Measurements from ENCODE around the gene SFTPB.

Gene SFTPB

DNA sequence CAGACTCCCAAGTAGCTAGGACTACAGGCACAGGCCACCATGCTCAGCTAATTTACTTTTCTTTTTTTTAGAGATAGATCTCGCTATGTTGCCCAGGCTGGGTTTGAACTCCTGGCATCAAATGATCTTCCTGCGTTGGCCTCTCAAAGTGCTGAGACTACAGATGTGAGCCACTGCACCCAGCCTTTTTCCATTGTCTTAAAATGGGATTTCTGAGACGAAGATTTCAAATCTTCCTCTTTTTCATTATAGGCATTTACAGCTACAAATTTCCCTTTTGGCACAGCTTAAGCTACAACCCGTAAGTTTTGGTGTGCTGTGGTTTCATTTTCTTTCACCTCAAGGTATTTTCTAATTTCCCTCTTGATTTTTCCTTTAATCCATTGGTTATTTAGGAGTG is 34.8 kb upstream of the SFTPB start:
- no peak for DNase-seq (ENCODE audit: low read depth in 2 of 2)

GRCh38 chr2:85702172-85702571 is 34.2 kb upstream of the SFTPB start:
- DNase-seq (ENCODE audit: low read depth in 2 of 2), result no peak

DNA sequence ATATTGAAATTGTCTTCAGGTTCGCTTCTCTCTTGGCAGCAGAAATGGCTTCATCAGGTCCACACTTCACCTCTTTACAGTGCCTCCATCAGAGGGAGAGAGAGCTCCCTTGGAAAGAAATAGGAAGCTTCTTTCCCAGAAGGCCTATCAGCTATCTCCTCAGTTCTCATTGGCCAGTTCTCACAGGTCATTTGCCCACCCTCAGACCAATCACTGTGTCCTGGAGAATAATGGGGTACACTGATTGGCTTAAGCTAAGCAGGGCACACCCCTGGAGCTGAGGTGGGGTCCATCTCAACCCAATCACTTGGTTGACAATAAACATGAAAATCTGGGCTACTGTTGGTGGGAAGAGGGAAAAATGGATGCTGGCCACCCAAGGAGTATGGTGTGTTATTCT is 31.3 kb upstream of the SFTPB start:
- no peak for DNase-seq (ENCODE audit: low read depth in 2 of 2)

DNA sequence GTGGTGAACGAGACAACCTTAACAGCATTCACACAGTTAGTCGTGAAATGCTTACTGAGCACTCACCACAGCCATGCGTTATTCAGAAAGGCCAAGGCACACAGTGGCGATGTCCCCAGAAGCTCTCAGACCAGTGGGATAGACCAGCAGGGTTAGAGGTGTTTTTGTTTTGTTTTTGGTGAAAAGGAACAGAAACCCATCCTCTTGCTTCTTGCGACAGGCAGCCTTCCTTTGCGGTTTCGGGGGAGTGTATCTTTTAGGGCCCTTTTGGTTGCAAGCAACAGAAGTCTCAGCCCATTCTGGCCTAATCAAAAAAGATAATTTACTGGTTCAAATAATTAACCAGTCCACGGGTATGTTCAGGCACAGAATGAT is 30.9 kb upstream of the SFTPB start:
- no peak for DNase-seq (ENCODE audit: low read depth in 2 of 2)

GRCh38 chr2:85698184-85698879 is 30.3 kb upstream of the SFTPB start:
- no peak for DNase-seq (ENCODE audit: low read depth in 2 of 2)

DNA sequence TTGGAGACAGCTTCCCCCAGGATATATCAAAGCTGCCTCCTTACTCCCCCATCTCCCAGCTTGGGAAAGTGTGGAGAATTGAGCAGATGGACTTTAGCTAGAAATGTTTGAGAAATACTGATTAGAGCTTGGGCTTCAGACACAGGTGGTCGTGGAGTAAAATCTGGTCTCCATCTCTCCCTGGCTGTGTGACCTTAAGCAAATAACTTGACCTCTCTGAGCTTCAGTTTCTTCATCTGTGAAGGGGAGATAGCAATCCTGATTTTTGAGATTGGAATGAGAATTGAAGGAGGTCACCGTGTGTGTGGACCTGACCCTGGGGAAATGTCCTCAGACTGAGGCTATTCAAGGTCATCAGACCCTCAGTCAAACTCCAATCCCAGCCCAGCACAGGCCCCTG is 29.7 kb upstream of the SFTPB start:
- no peak for DNase-seq (ENCODE audit: low read depth in 2 of 2)

GRCh38 chr2:85697096-85697495 is 29.1 kb upstream of the SFTPB start:
- DNase-seq (ENCODE audit: low read depth in 2 of 2), result no peak

DNA sequence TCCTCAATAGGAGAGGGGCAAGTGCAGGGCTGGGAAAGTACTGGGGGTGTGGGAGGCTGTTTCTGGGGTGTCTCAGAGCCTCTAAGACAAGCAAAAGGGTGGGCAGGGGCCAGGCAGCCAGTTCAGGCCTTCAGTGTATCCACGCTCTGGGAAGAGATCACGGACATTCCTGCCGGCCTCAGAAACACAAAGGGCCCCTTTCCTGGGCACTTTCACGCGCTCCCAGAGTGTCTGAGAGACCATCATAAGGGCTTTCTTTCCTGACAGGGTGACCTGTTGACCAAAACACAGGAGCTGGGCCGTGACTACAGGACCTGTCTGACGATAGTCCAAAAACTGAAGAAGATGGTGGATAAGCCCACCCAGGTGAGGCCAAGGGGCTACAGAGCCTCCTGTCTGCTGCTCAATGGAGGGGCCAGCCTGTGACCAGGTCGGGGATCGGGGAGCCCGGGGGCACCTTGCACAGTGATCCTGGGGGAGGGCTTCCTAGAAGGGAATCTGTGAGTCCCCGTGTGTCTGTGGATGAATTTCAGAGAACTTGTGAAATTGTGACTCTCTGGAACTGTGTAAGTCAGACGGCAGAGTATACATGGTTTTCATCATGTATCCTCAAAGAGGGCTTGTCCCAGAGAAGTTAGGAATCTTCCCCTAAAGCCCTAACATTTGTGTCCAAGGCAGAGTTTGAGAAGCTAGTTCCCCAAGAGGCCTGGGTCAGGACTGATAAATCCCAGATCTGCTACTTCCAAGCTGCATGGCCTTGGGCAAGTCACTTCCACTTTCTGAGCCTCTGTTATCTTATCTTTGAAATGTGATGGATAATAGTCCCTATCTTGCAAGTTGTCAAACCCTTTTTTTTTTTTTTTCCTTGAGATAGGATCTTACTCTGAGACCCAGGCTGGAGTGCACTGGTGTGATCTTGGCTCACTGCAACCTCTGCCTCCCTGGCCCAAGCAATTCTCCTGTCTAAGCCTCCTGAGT is 28.0 kb upstream of the SFTPB start:
- no peak for DNase-seq (ENCODE audit: low read depth in 2 of 2)

- no peak for DNase-seq (ENCODE audit: low read depth in 2 of 2)
Observed at GRCh38 chr2:85695121-85695520, 27.1 kb upstream of the SFTPB start.

DNA sequence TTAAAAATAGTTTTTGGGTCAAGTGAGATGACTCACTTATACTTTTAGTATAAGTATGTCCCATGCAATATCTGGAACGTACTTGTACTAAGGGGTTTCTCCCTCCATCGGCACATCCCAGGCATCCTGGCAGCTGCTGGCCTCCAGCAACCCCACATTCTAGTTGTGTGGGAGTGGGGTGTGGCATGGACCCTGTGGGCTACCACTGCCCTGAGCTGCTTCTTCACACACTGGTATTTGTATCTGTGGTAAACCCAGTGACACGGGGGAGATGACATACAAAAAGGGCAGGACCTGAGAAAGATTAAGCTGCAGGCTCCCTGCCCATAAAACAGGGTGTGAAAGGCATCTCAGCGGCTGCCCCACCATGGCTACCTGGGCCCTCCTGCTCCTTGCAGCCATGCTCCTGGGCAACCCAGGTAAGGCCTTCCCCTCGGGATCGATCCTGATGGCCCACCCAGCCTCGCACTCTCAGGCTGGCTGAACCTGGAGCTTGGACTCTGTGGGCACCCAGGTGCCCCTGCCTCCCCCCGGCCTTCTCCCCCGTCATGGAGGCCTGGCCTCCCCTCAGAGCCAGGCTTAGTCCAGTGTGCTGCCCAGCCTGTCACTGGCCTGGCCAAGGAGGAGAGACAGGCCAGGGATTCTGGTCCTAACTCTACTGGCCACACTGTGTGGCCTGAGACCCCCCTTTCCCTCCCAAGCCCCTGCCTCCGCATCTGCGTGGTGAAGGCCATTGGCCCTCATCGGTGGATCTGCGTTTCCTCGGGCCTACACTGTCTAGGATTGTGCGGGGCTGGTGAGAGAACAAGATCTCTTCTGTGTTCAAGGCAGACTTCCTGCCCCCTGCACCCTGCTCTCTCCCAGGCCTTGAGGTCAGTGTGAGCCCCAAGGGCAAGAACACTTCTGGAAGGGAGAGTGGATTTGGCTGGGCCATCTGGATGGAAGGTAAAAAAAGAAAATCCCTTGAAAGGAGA is 26.3 kb upstream of the SFTPB start, which contains the start of gene GNLY:
TSS of gene GNLY (plus strand) at position 307 of the 974 bp plus-strand sequence. CDS start at position 368, 61 bp downstream.
- no peak for DNase-seq (ENCODE audit: low read depth in 2 of 2)

- no peak for DNase-seq (ENCODE audit: low read depth in 2 of 2)
Observed at GRCh38 chr2:85692039-85692645, 24.1 kb upstream of the SFTPB start.

- DNase-seq (ENCODE audit: low read depth in 2 of 2), result no peak
Observed at GRCh38 chr2:85690932-85691331, 22.9 kb upstream of the SFTPB start.

- no peak for DNase-seq (ENCODE audit: low read depth in 2 of 2)
Observed at GRCh38 chr2:85684806-85685205, 16.8 kb upstream of the SFTPB start.

DNA sequence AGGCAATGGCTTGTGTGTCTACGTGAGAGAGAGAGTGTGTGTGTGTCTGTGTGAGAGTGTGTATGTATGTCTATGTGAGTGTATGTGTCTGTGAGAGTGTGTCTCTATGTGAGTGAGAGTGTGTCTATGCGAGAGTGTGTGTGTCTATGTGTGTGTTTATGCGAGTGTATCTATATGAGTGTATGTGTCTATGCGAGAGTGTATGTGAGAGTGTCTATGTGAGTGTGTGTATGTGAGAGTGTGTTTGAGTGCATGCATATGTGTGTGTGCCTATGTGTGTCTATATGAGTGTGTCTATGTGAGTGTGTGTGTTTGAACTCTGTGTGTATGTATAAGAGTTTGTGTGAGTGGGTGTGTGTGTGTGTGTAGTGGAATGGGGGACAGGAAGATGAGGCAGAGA is 16.4 kb upstream of the SFTPB start:
- DNase-seq (ENCODE audit: low read depth in 2 of 2), result no peak

GRCh38 chr2:85682378-85682777 is 14.4 kb upstream of the SFTPB start:
- DNase-seq (ENCODE audit: low read depth in 2 of 2), result no peak

DNA sequence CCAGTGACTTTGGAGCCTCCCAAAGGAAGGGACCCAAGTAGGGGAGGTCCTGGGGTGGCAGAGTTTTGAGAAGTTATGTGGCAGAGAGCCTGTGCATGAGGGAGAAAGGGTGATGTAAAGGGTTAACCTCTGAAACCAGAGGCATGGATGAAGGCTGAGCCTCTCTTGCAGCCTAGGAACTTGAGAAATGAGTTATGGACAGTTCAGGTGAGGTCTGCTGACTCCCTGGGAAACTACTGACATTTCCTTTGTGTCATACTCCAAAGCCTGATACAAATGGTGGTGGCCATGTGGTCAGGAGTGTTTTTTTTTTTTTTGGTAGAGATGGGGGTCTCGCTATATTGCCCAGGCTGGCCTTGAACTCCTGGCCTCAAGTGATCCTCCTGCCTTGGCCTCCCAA is 13.8 kb upstream of the SFTPB start:
- DNase-seq (ENCODE audit: low read depth in 2 of 2), result no peak

- no peak for DNase-seq (ENCODE audit: low read depth in 2 of 2)
Observed at GRCh38 chr2:85681372-85681763, 13.4 kb upstream of the SFTPB start.

DNA sequence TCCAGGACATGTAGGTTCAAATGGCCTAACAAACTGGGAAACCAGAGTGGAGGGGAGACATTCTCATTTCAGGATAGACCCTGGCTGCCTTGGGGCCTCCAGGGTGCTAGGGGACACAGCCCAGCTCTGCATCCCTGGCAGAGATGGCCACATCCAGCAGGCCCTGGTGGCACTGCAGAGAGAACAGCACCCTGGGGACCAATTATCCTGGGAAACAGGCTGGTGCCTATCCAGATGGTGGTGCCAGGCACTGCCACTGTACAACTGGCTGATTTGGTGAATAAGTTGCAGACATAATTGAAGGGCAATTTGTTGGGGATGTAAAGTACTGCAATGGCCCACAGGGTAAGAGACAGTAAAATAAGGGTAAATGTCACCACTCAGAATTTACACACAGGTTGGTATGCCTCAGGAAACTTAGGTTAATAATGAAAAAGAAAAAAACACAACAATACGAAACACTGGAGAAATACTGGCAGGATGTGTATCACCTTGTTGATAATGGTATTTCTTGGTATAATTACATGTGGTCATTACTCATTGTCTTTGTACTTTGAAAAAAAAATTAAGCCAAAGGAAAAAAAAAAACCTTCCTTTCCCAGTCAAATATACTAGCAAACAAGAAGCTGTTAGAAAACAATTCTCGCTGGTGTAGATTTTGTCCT is 12.8 kb upstream of the SFTPB start:
- no peak for DNase-seq (ENCODE audit: low read depth in 2 of 2)

- DNase-seq (ENCODE audit: low read depth in 2 of 2), result peak; percentile 37 to 38
Observed at GRCh38 chr2:85678794-85679672, 11.0 kb upstream of the SFTPB start.

DNA sequence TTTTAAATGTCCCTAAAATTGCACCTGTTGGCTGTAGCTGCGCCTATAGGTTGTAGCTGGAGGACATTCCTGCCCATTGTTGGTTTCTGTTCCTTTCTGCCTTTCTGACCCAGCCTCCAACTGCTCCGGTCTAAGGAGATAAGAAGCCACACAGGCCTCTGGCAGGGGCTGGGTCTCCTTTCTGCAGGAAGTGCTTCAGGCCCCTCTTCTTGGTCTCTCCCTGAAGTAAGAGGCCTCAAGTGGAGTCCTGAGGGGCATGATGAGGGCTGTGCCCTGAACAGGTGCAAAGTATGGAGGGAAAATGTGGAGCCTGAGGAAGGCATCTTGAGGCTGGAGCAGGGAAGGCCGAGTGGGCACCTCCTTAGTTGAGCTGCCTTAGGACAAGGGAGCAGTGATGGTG is 10.4 kb upstream of the SFTPB start:
- no peak for DNase-seq (ENCODE audit: low read depth in 2 of 2)

All from stimulated activated CD8-positive, alpha-beta memory T cell treated with anti-CD3 and anti-CD28 coated beads, Interleukin-15, amount 100 ng/mL, for 4 hours (primary cell).